Activated CD8-positive, alpha-beta memory T cell treated with anti-CD3 and anti-CD28 coated beads, Interleukin-2, amount 10 ng/mL, durations not matched to agents 7 days and 5 days (primary cell): ENCODE results near the gene CD7. TPM values are rescaled to one million over a fixed set of nuclear protein-coding genes. Genes with fewer than 3 reads are reported as not detected.

ENCODE experiments used
- ATAC-seq: fragments of 150-1000 bp; cut with Tn5 transposase; one replicate; pipeline ENCODE4 v1.10.0; 2021; ENCODE audit warnings: moderate library complexity
- CTCF ChIA-PET: fragments of 350-600 bp; sonication (Branson Sonifier 250); formaldehyde crosslinking; loops from one replicate; lab custom pipeline; 2021; ENCODE audit warnings: antibody characterized with exemption; lab: Charles Lee
- DNase-seq: peaks from one replicate; pipeline ENCODE4 v3.0.0-alpha.2; 2020
- H3K27ac Mint-ChIP-seq: one replicate; pipeline ENCODE4 v1.8.0; 2021; ENCODE audit warnings: mild to moderate bottlenecking, mixed read lengths
- H3K27me3 Mint-ChIP-seq: one replicate; pipeline ENCODE4 v1.8.0; 2021; ENCODE audit warnings: mixed read lengths
- H3K36me3 Mint-ChIP-seq: one replicate; pipeline ENCODE4 v1.8.0; 2021; ENCODE audit warnings: mild to moderate bottlenecking, mixed read lengths
- H3K4me1 Mint-ChIP-seq: one replicate; pipeline ENCODE4 v1.8.0; 2021; ENCODE audit warnings: mixed read lengths
- H3K4me3 Mint-ChIP-seq: one replicate; pipeline ENCODE4 v1.8.0; 2021; ENCODE audit warnings: mild to moderate bottlenecking, moderate library complexity, mixed read lengths
- H3K9me3 Mint-ChIP-seq: one replicate; pipeline ENCODE4 v1.8.0; 2022; ENCODE audit warnings: low read depth, mixed read lengths
- total RNA-seq, 2 experiments: library from RNA; stranded (reverse); gene quantifications; one replicate each; pipeline ENCODE4 v1.2.3, GENCODE V29; 2021

CD7 gene
- total RNA-seq, 2 experiments from 2014 or later = 307 to 417 TPM

DNA sequence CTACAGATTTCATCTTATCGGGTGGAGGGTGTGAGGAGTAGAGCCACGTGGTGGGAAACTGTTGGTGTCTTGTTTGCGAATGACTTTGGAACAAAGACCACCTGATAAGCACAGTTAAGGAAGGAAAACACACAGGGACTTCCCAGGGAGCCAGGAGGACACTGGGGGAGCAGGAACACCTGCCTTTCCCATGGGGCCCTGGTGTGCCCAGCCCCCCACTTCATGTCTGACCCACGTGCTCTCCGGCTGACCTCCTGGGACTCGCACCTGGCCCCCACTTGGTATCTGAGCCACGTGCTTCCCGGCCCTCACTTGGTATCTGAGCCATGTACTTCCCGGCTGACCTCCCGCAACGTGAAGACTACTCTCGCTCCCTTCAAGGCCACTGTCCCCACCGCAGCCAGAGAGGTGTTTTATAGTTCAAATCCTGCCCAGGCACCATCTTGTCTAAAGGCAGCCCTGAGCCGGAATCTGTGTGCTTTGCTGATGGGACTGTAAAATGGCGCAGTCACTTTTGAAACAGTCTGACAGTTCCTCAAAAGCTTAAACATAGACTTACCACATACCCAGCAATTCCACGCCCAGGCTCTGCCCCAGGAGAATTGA is 38.5 kb downstream of the CD7 start:
- no peak overlapping the region for H3K4me3 Mint-ChIP-seq
- ATAC-seq = no peak
- no peaks in the 10 kb centered on the region for H3K9me3 Mint-ChIP-seq
- H3K4me1 Mint-ChIP-seq = peaks cover 35% of the 10 kb centered on the region
- H3K27me3 Mint-ChIP-seq = no peaks in the 10 kb centered on the region
- CTCF ChIA-PET = no interaction called here
- no peaks in the 10 kb centered on the region for H3K36me3 Mint-ChIP-seq
- no peak for DNase-seq
- H3K27ac Mint-ChIP-seq = no peak overlapping the region

DNA sequence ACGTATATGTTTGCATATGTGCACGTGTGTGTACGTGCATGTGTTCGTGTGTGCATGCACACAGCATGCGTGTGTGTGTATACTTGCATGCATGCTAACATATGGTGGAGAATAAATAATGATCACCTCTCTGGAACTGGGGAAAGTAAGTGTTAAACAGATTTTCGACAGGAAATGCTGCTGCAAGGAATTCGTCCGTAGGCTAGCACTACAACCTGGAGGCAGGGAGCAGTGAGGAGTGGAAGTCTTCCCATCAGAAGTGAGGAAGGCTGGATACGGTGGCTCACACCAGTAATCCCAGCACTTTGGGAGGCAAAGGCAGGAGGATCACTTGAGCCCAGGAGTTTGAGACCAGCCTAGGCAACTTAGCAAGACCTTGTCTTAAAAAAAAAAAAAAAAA is 39.1 kb downstream of the CD7 start:
- H3K4me3 Mint-ChIP-seq = no peak overlapping the region
- CTCF ChIA-PET = no interaction called here
- DNase-seq (no peak), ATAC-seq (no peak)
- no peaks in the 10 kb centered on the region for H3K27me3 Mint-ChIP-seq
- peaks cover 29% of the 10 kb centered on the region for H3K4me1 Mint-ChIP-seq
- no peaks in the 10 kb centered on the region for H3K36me3 Mint-ChIP-seq
- H3K27ac Mint-ChIP-seq = no peak overlapping the region
- no peaks in the 10 kb centered on the region for H3K9me3 Mint-ChIP-seq

DNA sequence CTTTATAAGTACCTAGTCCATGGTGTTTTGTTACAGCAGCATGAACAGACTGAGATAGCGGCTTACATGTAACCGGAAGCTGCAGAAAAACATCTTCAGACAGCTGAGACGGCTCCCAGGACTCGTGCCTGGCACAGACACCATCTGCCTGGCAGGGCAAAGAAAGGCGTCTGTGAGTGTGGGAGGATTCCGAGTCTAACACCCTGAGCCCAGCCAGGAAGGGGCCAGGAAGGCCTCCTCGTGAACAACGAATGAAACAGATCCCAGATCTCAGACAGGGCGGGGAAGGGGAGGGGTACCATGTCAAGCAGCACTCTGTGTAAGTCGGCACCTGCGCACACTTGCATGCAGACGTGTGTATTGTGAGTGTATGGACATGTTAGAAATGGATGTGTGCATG is 39.6 kb downstream of the CD7 start:
- CTCF ChIA-PET = no interaction called here
- no peaks in the 10 kb centered on the region for H3K9me3 Mint-ChIP-seq

DNA sequence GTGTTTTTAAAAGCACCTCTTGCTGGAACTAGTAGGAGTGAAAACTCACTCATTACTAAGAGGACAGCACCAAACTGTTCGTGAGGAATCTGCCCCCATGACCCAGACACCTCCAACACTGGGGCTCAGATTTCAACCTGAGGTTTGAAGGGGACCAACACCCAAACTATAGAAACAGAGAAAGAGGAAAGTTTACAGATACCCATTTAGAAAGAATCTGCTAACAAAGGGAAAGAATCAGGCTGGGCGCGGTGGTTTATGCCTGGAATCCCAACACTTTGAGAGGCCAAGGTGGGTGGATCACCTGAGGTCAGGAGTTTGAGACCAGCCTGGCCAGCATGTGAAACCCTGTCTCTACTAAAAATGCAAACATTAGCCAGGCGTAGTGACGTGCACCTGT is 40.5 kb downstream of the CD7 start:
- no peak for ATAC-seq
- CTCF ChIA-PET = no interaction called here
- peaks cover 22% of the 10 kb centered on the region for H3K4me1 Mint-ChIP-seq
- no peaks in the 10 kb centered on the region for H3K9me3 Mint-ChIP-seq
- DNase-seq = no peak
- peaks cover 6% of the 10 kb centered on the region for H3K36me3 Mint-ChIP-seq
- H3K27ac Mint-ChIP-seq = no peak overlapping the region
- no peak overlapping the region for H3K4me3 Mint-ChIP-seq
- H3K27me3 Mint-ChIP-seq = no peaks in the 10 kb centered on the region

More for the DNA sequence above, 39.6 kb downstream of the CD7 start:
- Mint-ChIP-seq H3K27me3 (no peaks in the 10 kb centered on the region), H3K36me3 (no peaks in the 10 kb centered on the region), H3K27ac (no peak overlapping the region), H3K4me1 (peaks cover 24% of the 10 kb centered on the region), H3K4me3 (no peak overlapping the region)
- ATAC-seq = no peak
- no peak for DNase-seq

DNA sequence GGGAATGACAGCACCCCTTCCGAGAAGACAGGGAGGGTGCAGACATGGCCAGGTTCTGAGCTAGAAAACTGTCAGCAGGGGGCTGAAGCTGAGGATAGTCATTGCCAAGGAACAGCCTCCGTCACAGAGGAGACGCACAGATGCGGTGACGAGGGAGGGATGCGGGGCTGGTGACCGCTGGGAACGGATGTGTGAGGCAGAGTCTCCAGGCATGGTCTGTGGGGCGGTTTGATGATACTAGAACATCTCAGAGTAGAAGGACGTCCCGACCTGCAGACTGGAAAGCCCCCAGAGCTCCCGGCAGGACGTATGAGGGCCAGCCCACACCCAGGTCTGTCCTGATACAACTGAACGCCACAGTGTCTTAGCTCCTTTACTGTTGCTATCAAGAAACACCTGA is 42.1 kb downstream of the CD7 start:
- Mint-ChIP-seq H3K36me3 (peaks cover 17% of the 10 kb centered on the region), H3K9me3 (no peaks in the 10 kb centered on the region), H3K27ac (no peak overlapping the region), H3K27me3 (no peaks in the 10 kb centered on the region), H3K4me1 (peaks cover 21% of the 10 kb centered on the region), H3K4me3 (no peak overlapping the region)
- DNase-seq (no peak), ATAC-seq (no peak)
- CTCF ChIA-PET = interaction anchor here (0.7 to 1.7 kb wide), 3 partner anchors 8 to 63 kb away, joined by 3 to 5 read pairs (median 4); no protein-coding TSS in a partner anchor

DNA sequence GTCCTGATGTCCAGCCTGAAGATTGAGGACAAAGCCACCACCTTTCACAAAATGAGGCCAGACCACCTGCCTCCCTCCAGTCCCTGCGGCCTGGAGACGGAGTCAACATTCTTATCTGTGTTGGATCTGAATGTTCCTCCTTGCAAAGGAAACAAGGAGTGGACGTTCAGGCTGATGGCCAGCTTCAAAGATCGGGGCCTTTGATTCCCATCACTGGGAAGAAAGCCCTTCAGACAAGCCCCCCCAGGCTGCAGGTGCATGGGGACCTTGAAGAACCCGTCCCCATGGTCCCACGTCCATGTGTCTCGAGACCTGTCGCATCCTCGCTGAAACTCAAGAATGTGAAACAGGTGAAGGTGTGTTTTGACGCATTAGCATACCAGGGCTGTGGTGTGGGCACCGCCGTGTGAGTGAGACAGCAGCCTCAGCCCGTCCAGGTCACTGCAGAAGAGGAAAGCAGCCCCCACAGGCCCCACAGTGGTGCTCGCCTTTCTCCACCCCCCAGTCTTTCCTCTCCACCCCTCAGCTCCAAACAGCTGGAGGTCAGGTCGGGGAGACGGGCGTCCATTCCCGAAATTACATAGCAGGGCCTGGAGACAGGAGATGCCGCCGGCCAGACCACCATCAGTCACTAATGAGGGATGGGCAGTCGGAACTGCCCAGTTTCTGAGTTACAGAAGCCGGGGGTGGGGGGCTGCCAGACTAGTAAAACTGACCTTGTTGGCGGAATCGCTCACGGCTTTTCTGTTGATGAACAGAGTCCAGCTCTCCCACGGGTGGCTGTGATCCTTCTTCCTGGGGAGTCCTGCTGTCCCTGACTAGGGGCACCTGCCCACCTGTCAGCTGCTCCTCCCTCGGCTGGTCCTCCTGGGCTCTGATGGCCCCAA is 43.0 kb downstream of the CD7 start:
- peaks cover 31% of the 10 kb centered on the region for H3K4me1 Mint-ChIP-seq
- H3K27me3 Mint-ChIP-seq = no peaks in the 10 kb centered on the region
- ATAC-seq (no peak), DNase-seq (no peak)
- peaks cover 21% of the 10 kb centered on the region for H3K36me3 Mint-ChIP-seq
- no peaks in the 10 kb centered on the region for H3K9me3 Mint-ChIP-seq
- peak overlapping the region; percentile 33 for H3K27ac Mint-ChIP-seq
- H3K4me3 Mint-ChIP-seq = peak overlapping the region; percentile 78
- CTCF ChIA-PET = interaction anchor here (0.8 to 2.1 kb wide), 6 partner anchors 18 to 143 kb away, joined by 3 to 7 read pairs (median 4); no protein-coding TSS in a partner anchor

DNA sequence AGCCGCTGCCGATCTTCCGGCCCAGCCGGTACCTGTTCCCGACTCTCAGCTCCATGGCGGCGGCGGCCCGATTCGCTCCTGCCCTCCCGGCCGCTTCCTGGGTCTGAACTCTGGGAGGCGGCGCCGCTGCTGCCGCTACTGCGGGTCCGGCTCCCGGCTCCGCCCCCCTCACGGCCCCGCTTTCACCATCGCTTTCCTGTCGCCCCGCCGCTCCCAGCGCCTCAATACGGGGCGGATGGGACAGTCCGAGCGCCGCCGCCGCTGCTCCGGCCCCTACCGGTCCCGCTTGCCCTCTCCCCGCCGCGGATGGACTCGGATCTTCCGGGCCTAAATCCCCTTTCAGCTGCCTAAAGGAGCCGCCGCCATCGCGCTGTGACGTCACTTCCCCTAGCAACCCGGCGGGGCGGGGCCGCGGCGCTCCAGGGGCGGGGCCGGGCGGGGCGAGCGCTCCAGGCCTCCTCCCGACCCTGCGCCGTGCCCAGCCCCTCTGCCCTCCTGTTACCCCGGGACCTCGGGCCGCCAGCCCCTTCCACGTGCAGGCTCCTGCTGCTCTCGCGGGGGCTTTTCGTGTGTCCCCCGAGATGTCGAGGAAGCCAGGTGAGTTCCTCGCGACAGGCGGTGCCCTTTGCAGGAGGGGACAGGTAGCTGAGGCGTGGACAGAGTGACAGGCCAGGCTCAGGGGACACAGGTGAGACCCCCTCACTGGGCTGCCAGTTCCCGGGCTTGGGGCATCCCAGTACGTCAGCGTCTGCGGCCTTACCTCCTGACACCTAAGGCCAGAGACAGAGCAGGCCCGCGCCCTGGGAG is 43.9 kb downstream of the CD7 start, which contains the start of gene CSNK1D:
CSNK1D (minus strand) TSS at position 374 of the 807 bp plus-strand sequence; CDS start at position 55, 319 bp downstream.
- Mint-ChIP-seq H3K27ac (peak within 1 kb of the TSS; percentile 97), H3K27me3 (no peaks in the 10 kb centered on the region), H3K4me3 (peak within 1 kb of the TSS; percentile 78), H3K4me1 (peaks cover 38% of the 10 kb centered on the region), H3K36me3 (peaks cover 25% of the 10 kb centered on the region), H3K9me3 (no peaks in the 10 kb centered on the region)
- CTCF ChIA-PET = interaction anchor here (0.8 to 2.1 kb wide), 7 partner anchors 19 to 144 kb away, joined by 3 to 7 read pairs (median 3); no protein-coding TSS in a partner anchor
- ATAC-seq = peak; percentile 86
- peak; percentile 94 for DNase-seq

DNA sequence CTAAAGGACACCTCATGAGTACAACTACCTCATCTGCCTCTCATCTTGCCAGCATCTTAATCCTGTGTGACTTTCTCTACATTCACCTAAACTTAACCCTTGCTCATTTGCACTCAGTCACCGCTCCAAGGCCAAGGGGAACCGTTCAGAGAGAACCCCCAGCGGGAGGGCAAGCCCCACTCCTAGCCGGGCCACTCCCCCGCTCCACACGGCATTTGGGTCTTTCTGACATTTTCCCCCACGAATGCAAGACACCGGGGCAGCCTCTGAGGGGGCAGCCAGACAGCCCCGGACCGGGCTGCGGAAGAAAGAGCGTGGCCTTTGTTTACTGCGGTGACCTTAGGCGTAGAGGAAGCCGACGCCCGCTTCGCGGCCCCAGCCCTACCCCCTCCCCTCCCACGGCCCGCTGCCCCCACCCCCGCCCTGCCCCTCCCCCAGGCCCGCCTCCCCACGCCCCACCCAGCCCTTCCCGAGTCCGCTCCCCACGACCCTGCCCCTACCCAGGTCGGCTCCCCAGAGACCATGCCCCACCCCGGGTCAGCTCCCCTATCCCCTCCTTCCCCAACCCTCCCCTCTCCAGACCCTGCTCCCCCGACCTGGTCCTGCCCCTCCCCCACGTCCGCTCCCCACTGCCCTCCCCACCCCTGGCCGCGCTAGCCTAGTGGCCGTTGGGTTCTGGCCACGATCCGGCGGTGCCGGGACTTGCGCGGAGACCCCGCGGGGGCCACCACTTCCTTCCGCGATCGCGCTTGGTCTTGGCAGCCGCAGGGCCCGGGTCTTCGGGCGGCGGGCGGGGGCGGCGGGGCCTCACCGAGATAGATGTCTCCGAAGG is 44.7 kb downstream of the CD7 start:
- ATAC-seq (peak; percentile 17), DNase-seq (peak; percentile 52)
- CTCF ChIA-PET = interaction anchor here (0.9 to 2.1 kb wide), 4 partner anchors 25 to 49 kb away, joined by 3 to 7 read pairs (median 4); no protein-coding TSS in a partner anchor
- Mint-ChIP-seq H3K36me3 (peaks cover 28% of the 10 kb centered on the region), H3K4me1 (peaks cover 46% of the 10 kb centered on the region), H3K27me3 (no peaks in the 10 kb centered on the region), H3K27ac (peak overlapping the region; percentile 97), H3K4me3 (peak overlapping the region; percentile 78), H3K9me3 (no peaks in the 10 kb centered on the region)

DNA sequence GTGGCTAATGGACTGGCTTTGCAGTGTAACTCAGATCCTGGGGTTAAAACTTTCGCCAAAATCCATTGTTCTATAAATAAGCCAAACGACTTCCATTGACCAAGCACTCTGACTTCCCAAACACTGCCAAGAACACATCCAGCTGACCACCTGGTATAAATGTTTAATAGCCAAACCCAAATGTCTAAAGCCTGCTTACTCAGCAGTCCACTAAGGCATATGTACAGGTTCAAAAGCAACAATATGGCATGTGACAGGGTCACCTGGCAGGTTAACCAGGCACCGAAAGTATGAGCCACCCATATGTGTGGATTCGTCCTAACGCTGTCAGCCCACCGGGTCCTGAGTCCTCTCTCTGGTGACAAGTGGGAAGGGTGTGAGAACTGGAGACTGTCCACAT is 46.0 kb downstream of the CD7 start:
- CTCF ChIA-PET = interaction anchor here (0.7 kb wide), 1 partner anchor 30 kb away, joined by 3 read pairs; no protein-coding TSS in a partner anchor
- Mint-ChIP-seq H3K36me3 (peaks cover 35% of the 10 kb centered on the region), H3K27me3 (no peaks in the 10 kb centered on the region), H3K27ac (no peak overlapping the region), H3K9me3 (no peaks in the 10 kb centered on the region), H3K4me3 (peak overlapping the region; percentile 78), H3K4me1 (peaks cover 56% of the 10 kb centered on the region)
- ATAC-seq (no peak), DNase-seq (no peak)

DNA sequence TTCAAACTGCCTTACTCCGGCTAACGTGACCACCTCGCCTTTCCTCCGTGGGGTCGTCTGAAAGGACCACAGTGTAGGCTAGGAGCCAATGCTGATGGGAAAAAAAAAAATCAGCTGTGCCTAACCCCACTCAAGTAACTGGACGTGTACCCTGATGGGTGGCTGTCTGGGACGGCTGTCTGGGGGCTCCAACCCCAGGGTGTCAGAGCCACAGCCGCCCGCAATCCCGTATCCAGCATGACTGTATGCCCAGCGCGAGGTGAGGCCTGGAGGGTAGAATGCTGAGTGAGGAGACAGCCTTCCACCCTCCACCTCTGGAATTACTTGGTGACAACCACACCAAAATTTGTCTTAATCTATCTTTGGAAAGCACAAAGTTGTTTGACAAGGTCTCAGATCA is 46.8 kb downstream of the CD7 start:
- Mint-ChIP-seq H3K4me1 (peaks cover 59% of the 10 kb centered on the region), H3K9me3 (no peaks in the 10 kb centered on the region), H3K4me3 (peak overlapping the region; percentile 12), H3K27me3 (no peaks in the 10 kb centered on the region), H3K27ac (peak overlapping the region; percentile 12), H3K36me3 (peaks cover 43% of the 10 kb centered on the region)
- CTCF ChIA-PET = no interaction called here
- ATAC-seq = no peak
- DNase-seq = no peak

DNA sequence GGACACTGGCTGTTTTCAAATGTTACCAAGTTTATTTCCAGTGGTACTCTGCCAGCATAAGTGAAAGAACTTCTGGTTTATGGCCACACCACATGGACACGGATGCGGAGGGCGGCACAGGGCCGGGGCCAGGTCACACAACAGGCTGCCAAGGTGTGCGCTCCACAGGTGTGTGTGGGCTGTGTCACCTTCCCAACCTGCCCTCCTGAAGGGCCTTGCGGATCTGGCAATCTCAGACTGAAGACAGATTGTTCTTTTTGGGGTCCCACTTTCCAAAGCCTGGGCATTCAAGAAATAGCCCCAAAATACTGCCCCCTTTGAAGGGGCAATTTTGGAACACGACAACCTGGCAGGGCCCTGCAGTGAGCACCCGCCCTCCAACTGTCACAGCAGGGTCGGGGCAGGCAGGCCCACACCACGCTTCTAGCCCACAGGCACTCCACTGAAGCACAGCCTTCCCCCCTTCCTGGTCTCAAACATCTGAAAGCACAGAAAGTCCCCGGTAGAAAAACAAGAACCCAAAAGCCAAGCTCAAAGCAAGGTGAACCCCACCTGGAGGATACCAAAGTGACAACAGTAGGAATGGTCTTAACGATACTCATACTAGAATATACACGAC is 47.4 kb downstream of the CD7 start:
- ATAC-seq (no peak), DNase-seq (no peak)
- Mint-ChIP-seq H3K9me3 (no peaks in the 10 kb centered on the region), H3K36me3 (peaks cover 48% of the 10 kb centered on the region), H3K4me1 (peaks cover 59% of the 10 kb centered on the region), H3K27ac (peak overlapping the region; percentile 26), H3K27me3 (no peaks in the 10 kb centered on the region), H3K4me3 (peak overlapping the region; percentile 12)
- CTCF ChIA-PET = interaction anchor here (1.5 kb wide), 1 partner anchor 34 kb away, joined by 3 read pairs; no protein-coding TSS in a partner anchor
